Mucosa of rectum (tissue), 2 donors: Measurements from ENCODE around the gene UGT3A2.

Source experiments
- H3K27ac ChIP-seq, 2 donors: one replicate each; pipeline ENCODE4 v1.7.0; 2013; ENCODE audit warnings: inconsistent platforms in 2 of 2, low read depth in 2 of 2, low read length in 2 of 2
- H3K27me3 ChIP-seq, 2 donors: one replicate each; pipeline ENCODE4 v1.7.0; 2013; ENCODE audit warnings: low read length in 2 of 2; ENCODE audit not compliant: control insufficient read depth in 2 of 2, insufficient read depth in 2 of 2
- H3K36me3 ChIP-seq, 2 donors: one replicate each; pipeline ENCODE4 v1.7.0; 2013; ENCODE audit warnings: low read length in 2 of 2; ENCODE audit not compliant: control insufficient read depth in 2 of 2, insufficient read depth in 2 of 2
- H3K4me1 ChIP-seq, 2 donors: one replicate each; pipeline ENCODE4 v1.7.0; 2013; ENCODE audit warnings: low read length in 2 of 2, mild to moderate bottlenecking in 1 of 2; ENCODE audit not compliant: control insufficient read depth in 2 of 2, insufficient read depth in 2 of 2
- H3K4me3 ChIP-seq, 2 donors: one replicate each; pipeline ENCODE4 v1.7.0; 2013; ENCODE audit warnings: low read length in 2 of 2
- H3K9ac ChIP-seq, 2 donors: one replicate each; pipeline ENCODE4 v1.7.0; 2013; ENCODE audit warnings: low read length in 2 of 2, low read depth in 1 of 2, mild to moderate bottlenecking in 1 of 2
- H3K9me3 ChIP-seq, 2 donors: one replicate each; pipeline ENCODE4 v1.7.0; 2013; ENCODE audit warnings: low read length in 2 of 2; ENCODE audit not compliant: control insufficient read depth in 2 of 2
- donor health status: healthy.
- donor health status: Normal muscosa, but diverticular disease.

The UGT3A2 gene

GRCh38 chr5:36070687-36071571 is 4.2 kb upstream of the UGT3A2 start:
- no peaks in the 10 kb centered on the region for H3K36me3 ChIP-seq
- H3K9me3 ChIP-seq = no peaks in the 10 kb centered on the region
- peaks cover 0 to 6% of the 10 kb centered on the region in 2 donors for H3K27me3 ChIP-seq
- peak overlapping the region; percentile 46 to 50 for H3K4me3 ChIP-seq
- no peak overlapping the region for H3K27ac ChIP-seq
- no peak overlapping the region for H3K9ac ChIP-seq
- H3K4me1 ChIP-seq = no peaks in the 10 kb centered on the region

GRCh38 chr5:36068751-36069281 is 2.1 kb upstream of the UGT3A2 start:
- H3K4me1 ChIP-seq = no peaks in the 10 kb centered on the region

DNA sequence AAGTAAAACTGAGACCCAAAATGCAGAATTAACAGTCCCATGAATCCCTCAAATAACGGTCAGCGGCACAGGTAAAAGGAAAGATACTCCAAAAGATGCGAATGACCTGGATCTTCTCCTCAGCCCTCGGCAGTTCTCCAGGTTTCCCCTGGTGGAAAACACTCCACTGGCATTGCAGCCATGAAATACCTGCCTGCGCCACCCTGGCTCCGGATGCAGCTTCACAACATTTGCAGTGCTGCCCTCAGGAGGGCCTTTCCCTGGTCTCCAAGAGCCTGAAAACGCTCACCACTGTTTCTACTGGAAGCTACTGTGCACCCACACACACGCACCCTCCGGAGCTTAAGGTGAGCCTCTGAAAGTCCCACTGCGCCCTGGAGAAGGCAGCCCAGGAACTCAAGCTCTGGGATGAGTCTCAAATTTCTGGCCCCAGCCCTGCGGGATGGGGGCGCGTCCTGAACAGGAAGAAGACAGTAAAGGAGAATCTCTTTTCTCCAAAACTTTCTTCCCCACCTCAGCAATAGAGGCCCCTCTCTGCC is 612 bp downstream of the UGT3A2 start:
- peaks cover 0 to 10% of the 10 kb centered on the region in 2 donors for H3K27me3 ChIP-seq
- no peak overlapping the region for H3K4me3 ChIP-seq
- no peaks in the 10 kb centered on the region for H3K9me3 ChIP-seq
- H3K36me3 ChIP-seq = no peaks in the 10 kb centered on the region
- H3K9ac ChIP-seq = no peak overlapping the region
- H3K4me1 ChIP-seq = no peaks in the 10 kb centered on the region
- H3K27ac ChIP-seq = no peak overlapping the region

More at GRCh38 chr5:36068751-36069281, 2.1 kb upstream of the UGT3A2 start:
- no peaks in the 10 kb centered on the region for H3K36me3 ChIP-seq
- H3K27me3 ChIP-seq = peaks cover 0 to 10% of the 10 kb centered on the region in 2 donors
- no peaks in the 10 kb centered on the region for H3K9me3 ChIP-seq
- H3K27ac ChIP-seq = no peak overlapping the region
- H3K4me3 ChIP-seq = no peak overlapping the region
- no peak overlapping the region for H3K9ac ChIP-seq

DNA sequence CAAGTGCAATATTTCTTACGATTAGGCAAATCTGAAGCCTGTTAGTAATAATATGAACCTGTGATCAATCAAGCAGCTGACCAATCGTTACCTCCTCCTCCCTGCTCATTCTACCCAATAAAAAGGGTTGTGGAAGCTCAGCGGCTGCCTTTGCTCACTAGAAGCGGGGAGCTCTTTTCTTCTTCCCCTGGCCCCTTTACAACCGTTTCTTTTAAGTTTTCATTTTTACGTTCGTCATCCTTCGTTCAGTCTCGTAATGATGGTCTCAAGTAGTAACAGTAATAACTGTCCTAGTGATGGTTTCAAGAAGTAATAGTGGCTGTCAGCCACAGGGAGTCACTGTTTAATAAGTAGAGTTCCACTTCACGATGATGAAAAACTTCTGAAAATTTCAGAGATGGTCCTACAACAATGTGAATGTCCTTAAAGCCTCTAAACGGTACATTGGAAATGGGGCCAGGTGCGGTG is 6.2 kb downstream of the UGT3A2 start:
- H3K4me3 ChIP-seq = no peak overlapping the region
- no peak overlapping the region for H3K27ac ChIP-seq
- H3K9ac ChIP-seq = no peak overlapping the region
- no peaks in the 10 kb centered on the region for H3K4me1 ChIP-seq
- peaks cover 0 to 2% of the 10 kb centered on the region in 2 donors for H3K27me3 ChIP-seq
- H3K9me3 ChIP-seq = no peaks in the 10 kb centered on the region
- no peaks in the 10 kb centered on the region for H3K36me3 ChIP-seq

DNA sequence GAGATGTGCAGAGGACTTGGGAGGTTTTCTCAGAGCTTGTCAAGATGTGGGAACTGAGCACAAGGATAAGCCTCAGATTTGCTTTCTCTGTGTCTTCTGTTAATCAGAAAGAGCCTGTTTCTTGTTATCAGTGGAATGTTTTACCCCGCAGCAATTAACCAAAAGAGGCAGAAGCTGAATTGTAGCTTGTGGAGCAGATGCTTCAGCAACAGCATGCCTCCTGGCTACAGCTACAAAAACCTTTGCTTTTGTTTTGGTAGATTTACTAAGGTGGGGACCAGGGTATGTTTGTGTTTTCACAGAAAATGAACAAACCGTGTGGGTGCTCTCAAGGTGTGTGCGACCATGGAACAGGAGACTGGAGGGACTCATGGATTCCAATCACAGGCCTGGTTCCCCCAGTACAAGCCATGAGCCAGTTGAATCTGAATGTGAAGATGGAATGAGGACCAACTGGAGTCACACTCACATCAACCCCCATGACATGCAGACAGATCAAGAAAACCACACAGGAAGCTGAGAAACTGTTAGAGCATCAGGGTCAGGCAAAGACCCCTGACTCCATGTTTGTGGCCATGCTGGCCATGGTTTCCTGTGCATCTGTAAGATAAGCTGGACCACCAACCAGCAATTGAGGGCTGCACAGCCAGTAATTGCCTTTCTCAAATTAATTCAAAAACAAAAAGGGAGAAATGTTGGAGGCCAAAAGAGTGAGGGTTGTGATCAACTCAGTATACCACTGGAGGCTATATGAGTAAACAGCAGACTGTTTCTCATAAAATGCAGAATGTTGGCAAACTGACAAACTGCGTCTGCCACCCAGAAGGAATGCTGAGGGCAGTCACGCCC is 6.9 kb downstream of the UGT3A2 start:
- no peak overlapping the region for H3K9ac ChIP-seq
- no peak overlapping the region for H3K27ac ChIP-seq
- no peaks in the 10 kb centered on the region for H3K36me3 ChIP-seq
- H3K4me1 ChIP-seq = no peaks in the 10 kb centered on the region
- H3K27me3 ChIP-seq = no peaks in the 10 kb centered on the region
- no peaks in the 10 kb centered on the region for H3K9me3 ChIP-seq
- H3K4me3 ChIP-seq = no peak overlapping the region

DNA sequence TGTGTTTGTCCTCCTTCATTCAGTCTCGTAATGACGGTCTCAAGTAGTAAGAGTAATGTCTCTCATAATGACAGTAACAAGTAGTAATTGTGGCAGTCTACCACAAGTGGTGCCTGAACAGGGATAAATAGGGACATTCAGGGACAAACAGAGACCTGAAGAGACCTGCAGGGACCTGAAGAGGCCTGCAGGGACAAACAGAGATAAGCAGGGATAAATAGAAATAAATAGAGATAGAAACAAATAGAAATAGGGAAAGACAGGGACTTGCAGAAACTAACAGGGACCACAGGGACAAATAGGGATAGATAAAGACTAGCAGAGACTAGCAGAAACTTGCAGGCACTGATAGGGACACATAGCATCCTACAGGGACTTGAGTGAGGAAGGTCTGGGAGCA is 7.9 kb downstream of the UGT3A2 start:
- no peak overlapping the region for H3K9ac ChIP-seq
- H3K36me3 ChIP-seq = no peaks in the 10 kb centered on the region
- no peak overlapping the region for H3K4me3 ChIP-seq
- no peaks in the 10 kb centered on the region for H3K9me3 ChIP-seq
- H3K27ac ChIP-seq = no peak overlapping the region
- H3K27me3 ChIP-seq = no peaks in the 10 kb centered on the region
- H3K4me1 ChIP-seq = no peaks in the 10 kb centered on the region

DNA sequence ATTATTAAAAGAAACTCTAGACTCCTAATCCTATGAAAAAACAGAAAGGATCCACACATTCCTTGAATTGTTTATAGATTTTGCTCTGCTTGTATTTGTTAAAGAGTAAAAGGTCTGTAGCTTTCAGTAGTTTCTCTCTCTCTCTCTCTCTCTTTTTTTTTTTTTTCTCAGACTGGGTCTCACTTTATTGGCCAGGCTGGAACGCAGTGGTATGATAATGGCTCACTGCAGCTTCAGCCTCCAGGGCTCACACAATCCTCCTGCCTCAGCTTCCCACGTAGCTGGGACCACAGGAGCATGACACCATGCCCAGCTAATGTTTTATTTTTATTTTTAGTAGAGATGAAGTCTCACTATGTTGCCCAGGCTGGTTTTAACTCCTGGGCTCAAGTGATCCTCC is 9.3 kb downstream of the UGT3A2 start:
- H3K36me3 ChIP-seq = no peaks in the 10 kb centered on the region
- H3K4me3 ChIP-seq = no peak overlapping the region
- no peak overlapping the region for H3K27ac ChIP-seq
- H3K9ac ChIP-seq = no peak overlapping the region
- no peaks in the 10 kb centered on the region for H3K4me1 ChIP-seq
- H3K9me3 ChIP-seq = no peaks in the 10 kb centered on the region
- H3K27me3 ChIP-seq = no peaks in the 10 kb centered on the region

- Histone ChIP-seq H3K36me3 (no peaks in the 10 kb centered on the region), H3K4me3 (no peak overlapping the region), H3K4me1 (no peaks in the 10 kb centered on the region), H3K27ac (no peak overlapping the region), H3K27me3 (no peaks in the 10 kb centered on the region), H3K9me3 (no peaks in the 10 kb centered on the region), H3K9ac (no peak overlapping the region)
These were observed 10.3 kb downstream of the UGT3A2 start for GRCh38 chr5:36056422-36056821.

GRCh38 chr5:36055984-36056383 is 10.7 kb downstream of the UGT3A2 start:
- Histone ChIP-seq H3K36me3 (no peaks in the 10 kb centered on the region), H3K4me3 (no peak overlapping the region), H3K9ac (no peak overlapping the region), H3K4me1 (no peaks in the 10 kb centered on the region), H3K9me3 (no peaks in the 10 kb centered on the region), H3K27me3 (no peaks in the 10 kb centered on the region), H3K27ac (no peak overlapping the region)

GRCh38 chr5:36054647-36055046 is 12.0 kb downstream of the UGT3A2 start:
- H3K27me3 ChIP-seq = no peaks in the 10 kb centered on the region
- no peak overlapping the region for H3K9ac ChIP-seq
- H3K4me3 ChIP-seq = no peak overlapping the region
- no peak overlapping the region for H3K27ac ChIP-seq
- no peaks in the 10 kb centered on the region for H3K9me3 ChIP-seq
- H3K4me1 ChIP-seq = no peaks in the 10 kb centered on the region
- no peaks in the 10 kb centered on the region for H3K36me3 ChIP-seq
